ENCODE measurements around the gene APOA5.
"Not testable (repeated sequence)": the region's sequence is repeated elsewhere in the genome, so short reads cannot be mapped to it uniquely, and the experiment has no call there.

APOA5 gene, protein sequence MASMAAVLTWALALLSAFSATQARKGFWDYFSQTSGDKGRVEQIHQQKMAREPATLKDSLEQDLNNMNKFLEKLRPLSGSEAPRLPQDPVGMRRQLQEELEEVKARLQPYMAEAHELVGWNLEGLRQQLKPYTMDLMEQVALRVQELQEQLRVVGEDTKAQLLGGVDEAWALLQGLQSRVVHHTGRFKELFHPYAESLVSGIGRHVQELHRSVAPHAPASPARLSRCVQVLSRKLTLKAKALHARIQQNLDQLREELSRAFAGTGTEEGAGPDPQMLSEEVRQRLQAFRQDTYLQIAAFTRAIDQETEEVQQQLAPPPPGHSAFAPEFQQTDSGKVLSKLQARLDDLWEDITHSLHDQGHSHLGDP

DNA sequence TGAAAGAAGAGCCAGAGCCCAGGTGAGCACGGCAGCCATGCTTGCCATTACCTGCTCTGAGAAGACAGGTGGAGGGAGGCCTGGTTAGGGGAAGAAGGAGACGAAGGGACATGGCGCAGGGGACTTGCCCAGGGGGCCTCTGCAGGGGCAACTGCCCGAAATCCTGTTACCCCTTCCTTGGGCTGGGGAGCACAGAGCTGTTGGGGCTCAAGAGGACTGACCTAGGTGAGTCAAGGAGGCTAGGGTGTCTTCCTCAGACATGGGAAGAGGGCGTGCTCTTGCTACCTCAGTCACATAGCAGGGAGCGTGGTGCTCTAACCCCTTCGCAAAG lies at the start of gene APOA5:
Gene APOA5, minus strand, starts transcription at position 67 of the 331 bp plus-strand sequence. Its CDS starts 19 bp downstream, at position 48.
- Histone ChIP-seq H3K9me3 (ENCODE audit: control insufficient read depth, low read depth, low read length) (no peaks in the 10 kb centered on the region), H3K27ac (ENCODE audit: low read length) (no peak within 1 kb of the TSS), H3K27me3 (ENCODE audit: control insufficient read depth, insufficient read depth, low read length) (peaks cover 6% of the 10 kb centered on the region), H3K4me3 (ENCODE audit: low read length) (no peak within 1 kb of the TSS), H3K36me3 (ENCODE audit: control insufficient read depth, low read depth, low read length) (peaks cover under 1% of the 10 kb centered on the region), H3K4me1 (ENCODE audit: control insufficient read depth, low read depth, low read length) (no peaks in the 10 kb centered on the region), H3K9ac (ENCODE audit: low read length) (no peak within 1 kb of the TSS)

- Histone ChIP-seq H3K4me3 (ENCODE audit: low read length) (no peak overlapping the region), H3K9me3 (ENCODE audit: control insufficient read depth, low read depth, low read length) (no peaks in the 10 kb centered on the region), H3K27ac (ENCODE audit: low read length) (no peak overlapping the region), H3K27me3 (ENCODE audit: control insufficient read depth, insufficient read depth, low read length) (no peaks in the 10 kb centered on the region), H3K4me1 (ENCODE audit: control insufficient read depth, low read depth, low read length) (peaks cover 3% of the 10 kb centered on the region), H3K9ac (ENCODE audit: low read length) (no peak overlapping the region), H3K36me3 (ENCODE audit: control insufficient read depth, low read depth, low read length) (peaks cover 22% of the 10 kb centered on the region)
Measured at GRCh38 chr11:116840746-116841296, 49.1 kb upstream of the APOA5 start.

DNA sequence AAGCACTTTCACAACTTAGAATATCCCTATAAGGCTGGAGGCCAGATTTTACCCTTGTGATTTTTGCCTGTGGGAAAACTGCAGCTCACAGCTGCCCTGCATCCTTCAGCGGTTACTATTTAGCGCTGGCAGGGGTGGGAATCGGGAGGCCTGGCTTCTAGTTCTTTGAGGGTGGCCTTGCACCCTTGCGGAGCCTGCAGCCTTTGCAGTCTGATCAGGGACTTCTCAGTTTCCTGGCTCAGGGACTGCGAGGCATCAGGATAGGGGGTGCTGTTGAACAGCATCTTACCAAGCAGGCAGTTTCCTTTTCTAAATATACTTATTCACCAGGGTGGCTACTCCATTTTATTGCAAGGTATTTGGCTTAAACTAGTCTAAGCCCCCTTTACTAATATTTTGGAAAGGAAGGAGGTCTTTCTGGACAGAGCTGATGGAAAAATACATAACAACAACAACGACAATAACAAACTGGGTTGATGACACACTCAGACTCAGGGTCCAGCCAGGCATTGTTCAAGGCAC lies 48.6 kb upstream of the APOA5 start:
- H3K9me3 ChIP-seq (ENCODE audit: control insufficient read depth, low read depth, low read length), result no peaks in the 10 kb centered on the region
- peaks cover 3% of the 10 kb centered on the region for H3K4me1 ChIP-seq (ENCODE audit: control insufficient read depth, low read depth, low read length)
- H3K27ac ChIP-seq (ENCODE audit: low read length), result no peak overlapping the region
- no peak overlapping the region for H3K9ac ChIP-seq (ENCODE audit: low read length)
- H3K4me3 ChIP-seq (ENCODE audit: low read length), result no peak overlapping the region
- peaks cover 17% of the 10 kb centered on the region for H3K36me3 ChIP-seq (ENCODE audit: control insufficient read depth, low read depth, low read length)
- H3K27me3 ChIP-seq (ENCODE audit: control insufficient read depth, insufficient read depth, low read length), result peaks cover 4% of the 10 kb centered on the region

- no peak overlapping the region for H3K4me3 ChIP-seq (ENCODE audit: low read length)
- no peaks in the 10 kb centered on the region for H3K9me3 ChIP-seq (ENCODE audit: control insufficient read depth, low read depth, low read length)
- no peak overlapping the region for H3K27ac ChIP-seq (ENCODE audit: low read length)
- no peak overlapping the region for H3K9ac ChIP-seq (ENCODE audit: low read length)
- peaks cover 10% of the 10 kb centered on the region for H3K27me3 ChIP-seq (ENCODE audit: control insufficient read depth, insufficient read depth, low read length)
- peaks cover 4% of the 10 kb centered on the region for H3K36me3 ChIP-seq (ENCODE audit: control insufficient read depth, low read depth, low read length)
- peaks cover 3% of the 10 kb centered on the region for H3K4me1 ChIP-seq (ENCODE audit: control insufficient read depth, low read depth, low read length)
Measured at GRCh38 chr11:116838321-116839084, 46.8 kb upstream of the APOA5 start.

DNA sequence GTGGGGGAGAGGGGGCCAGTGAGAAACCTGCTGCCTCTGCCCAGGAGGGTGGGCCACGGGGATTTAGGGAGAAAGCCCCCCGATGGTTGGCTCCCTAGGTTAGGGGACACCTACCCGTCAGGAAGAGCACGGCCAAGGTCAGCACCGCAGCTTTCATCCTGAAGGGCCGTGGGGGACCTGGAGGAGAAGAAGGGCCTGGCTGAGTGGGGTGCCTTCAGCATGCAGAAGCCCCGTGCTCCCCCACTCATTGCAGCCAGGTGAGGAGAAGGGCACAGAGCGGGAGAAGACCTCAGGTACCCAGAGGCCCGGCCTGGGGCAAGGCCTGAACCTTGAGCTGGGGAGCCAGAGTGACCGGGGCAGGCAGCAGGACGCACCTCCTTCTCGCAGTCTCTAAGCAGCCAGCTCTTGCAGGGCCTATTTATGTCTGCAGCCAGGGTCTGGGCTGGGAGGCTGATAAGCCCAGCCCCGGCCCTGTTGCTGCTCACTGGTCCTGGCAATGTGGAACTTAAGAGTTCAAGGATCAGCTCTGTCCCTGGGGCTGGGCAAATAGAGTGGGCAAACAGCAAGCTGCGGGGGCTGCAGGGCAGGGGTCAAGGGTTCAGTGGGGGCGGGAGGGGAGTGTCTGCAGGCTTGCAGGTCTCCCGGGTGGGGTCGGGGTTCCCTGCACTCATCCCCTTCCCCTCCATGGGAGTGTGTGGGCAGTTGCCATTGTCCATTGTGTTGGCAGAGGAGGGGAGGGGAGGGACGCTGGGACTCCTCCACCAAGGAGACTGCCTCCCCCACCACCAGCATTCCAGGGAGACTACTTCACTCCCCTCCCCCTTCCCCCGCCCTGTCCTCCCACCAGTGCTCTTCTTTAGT lies 45.8 kb upstream of the APOA5 start, which contains the start of gene APOA1:
Gene APOA1, minus strand, starts transcription at position 392 of the 861 bp plus-strand sequence. Its CDS starts 235 bp downstream, at position 157.
- Histone ChIP-seq H3K27me3 (ENCODE audit: control insufficient read depth, insufficient read depth, low read length) (peaks cover 10% of the 10 kb centered on the region), H3K9me3 (ENCODE audit: control insufficient read depth, low read depth, low read length) (no peaks in the 10 kb centered on the region), H3K36me3 (ENCODE audit: control insufficient read depth, low read depth, low read length) (no peaks in the 10 kb centered on the region), H3K27ac (ENCODE audit: low read length) (no peak within 1 kb of the TSS), H3K4me3 (ENCODE audit: low read length) (no peak within 1 kb of the TSS), H3K4me1 (ENCODE audit: control insufficient read depth, low read depth, low read length) (peaks cover 3% of the 10 kb centered on the region), H3K9ac (ENCODE audit: low read length) (no peak within 1 kb of the TSS)

DNA sequence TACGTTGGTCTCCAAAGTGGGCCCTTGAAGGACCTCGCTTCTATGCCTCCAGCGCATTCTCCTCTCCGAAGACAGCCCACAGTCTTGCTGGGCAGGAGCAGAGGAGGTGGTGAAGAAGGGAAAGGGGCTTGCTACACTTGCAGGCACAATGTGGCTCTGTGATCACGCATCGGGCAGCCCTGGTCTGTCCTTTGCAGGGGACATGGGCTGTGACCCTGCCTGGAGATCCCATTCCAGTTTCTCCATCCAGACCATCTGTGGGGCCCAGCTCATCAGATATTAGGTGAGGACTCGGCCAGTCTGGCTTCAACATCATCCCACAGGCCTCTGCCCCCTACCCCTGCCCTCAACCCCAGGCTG lies 44.9 kb upstream of the APOA5 start:
- Histone ChIP-seq H3K4me1 (ENCODE audit: control insufficient read depth, low read depth, low read length) (peaks cover 3% of the 10 kb centered on the region), H3K36me3 (ENCODE audit: control insufficient read depth, low read depth, low read length) (no peaks in the 10 kb centered on the region), H3K27ac (ENCODE audit: low read length) (no peak overlapping the region), H3K9ac (ENCODE audit: low read length) (no peak overlapping the region), H3K27me3 (ENCODE audit: control insufficient read depth, insufficient read depth, low read length) (peaks cover 10% of the 10 kb centered on the region), H3K4me3 (ENCODE audit: low read length) (no peak overlapping the region), H3K9me3 (ENCODE audit: control insufficient read depth, low read depth, low read length) (no peaks in the 10 kb centered on the region)

DNA sequence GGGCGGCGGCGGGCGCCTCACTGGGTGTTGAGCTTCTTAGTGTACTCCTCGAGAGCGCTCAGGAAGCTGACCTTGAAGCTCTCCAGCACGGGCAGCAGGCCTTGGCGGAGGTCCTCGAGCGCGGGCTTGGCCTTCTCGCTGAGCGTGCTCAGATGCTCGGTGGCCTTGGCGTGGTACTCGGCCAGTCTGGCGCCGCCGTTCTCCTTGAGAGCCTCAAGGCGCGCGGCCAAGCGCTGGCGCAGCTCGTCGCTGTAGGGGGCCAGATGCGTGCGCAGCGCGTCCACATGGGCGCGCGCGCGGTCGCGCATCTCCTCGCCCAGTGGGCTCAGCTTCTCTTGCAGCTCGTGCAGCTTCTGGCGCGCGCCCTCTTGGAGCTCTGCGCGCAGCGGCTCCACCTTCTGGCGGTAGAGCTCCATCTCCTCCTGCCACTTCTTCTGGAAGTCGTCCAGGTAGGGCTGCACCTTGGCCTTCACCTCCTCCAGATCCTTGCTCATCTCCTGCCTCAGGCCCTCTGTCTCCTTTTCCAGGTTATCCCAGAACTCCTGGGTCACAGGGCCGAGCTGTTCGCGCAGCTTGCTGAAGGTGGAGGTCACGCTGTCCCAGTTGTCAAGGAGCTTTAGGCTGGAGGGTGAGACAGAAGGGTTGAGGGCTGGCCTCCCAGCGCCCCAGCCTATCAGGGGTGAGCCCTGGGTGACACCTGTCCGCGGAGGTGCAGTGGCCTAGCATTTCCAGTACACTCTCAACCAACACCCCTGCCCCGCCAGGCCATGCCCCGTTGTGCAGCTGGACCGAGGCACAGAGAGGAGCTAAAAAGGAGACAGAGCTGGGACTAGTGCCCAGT lies 44.3 kb upstream of the APOA5 start:
- Histone ChIP-seq H3K4me1 (ENCODE audit: control insufficient read depth, low read depth, low read length) (peaks cover 3% of the 10 kb centered on the region), H3K9ac (ENCODE audit: low read length) (no peak overlapping the region), H3K4me3 (ENCODE audit: low read length) (peak overlapping the region; percentile 56), H3K27ac (ENCODE audit: low read length) (no peak overlapping the region), H3K36me3 (ENCODE audit: control insufficient read depth, low read depth, low read length) (no peaks in the 10 kb centered on the region), H3K27me3 (ENCODE audit: control insufficient read depth, insufficient read depth, low read length) (peaks cover 10% of the 10 kb centered on the region), H3K9me3 (ENCODE audit: control insufficient read depth, low read depth, low read length) (no peaks in the 10 kb centered on the region)

DNA sequence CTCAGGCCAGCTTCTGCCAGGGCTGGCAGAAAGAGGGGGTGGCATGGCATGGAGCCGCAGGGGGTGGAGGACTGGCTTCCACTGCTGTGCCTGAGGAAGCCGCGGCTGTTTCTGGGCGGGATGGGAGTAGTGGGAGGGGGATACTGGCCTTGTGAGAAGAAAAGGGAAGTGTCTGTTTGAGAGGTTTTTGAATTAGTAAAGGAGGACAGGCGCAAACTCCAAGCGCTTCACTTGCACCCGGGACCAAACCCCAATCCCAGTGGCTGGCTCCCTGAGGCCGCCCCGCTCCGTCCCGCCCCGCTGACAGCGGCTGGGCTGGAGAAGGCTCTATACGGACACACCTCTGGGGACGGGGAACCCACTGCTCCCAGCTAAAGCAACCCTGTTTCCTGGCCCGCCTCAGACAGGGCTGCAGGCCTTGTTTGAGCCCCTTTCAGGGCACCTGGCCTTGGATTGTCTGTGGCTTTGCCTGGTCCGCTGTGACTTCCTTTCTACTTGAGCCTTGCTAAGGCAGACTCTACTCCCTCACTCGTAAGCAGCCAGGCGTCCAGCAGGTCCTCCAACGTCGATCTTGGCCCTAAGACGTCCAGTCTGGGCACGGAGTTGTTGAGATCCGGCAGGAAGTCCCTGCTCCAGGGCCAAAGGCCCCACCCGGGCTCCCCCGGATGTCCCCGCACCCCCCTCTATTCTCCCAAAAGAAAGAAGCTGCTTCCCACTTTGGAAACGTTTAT lies 43.5 kb upstream of the APOA5 start:
- Histone ChIP-seq H3K27me3 (ENCODE audit: control insufficient read depth, insufficient read depth, low read length) (peaks cover 10% of the 10 kb centered on the region), H3K27ac (ENCODE audit: low read length) (no peak overlapping the region), H3K9ac (ENCODE audit: low read length) (no peak overlapping the region), H3K4me1 (ENCODE audit: control insufficient read depth, low read depth, low read length) (peaks cover 3% of the 10 kb centered on the region), H3K4me3 (ENCODE audit: low read length) (peak overlapping the region; percentile 56), H3K36me3 (ENCODE audit: control insufficient read depth, low read depth, low read length) (no peaks in the 10 kb centered on the region), H3K9me3 (ENCODE audit: control insufficient read depth, low read depth, low read length) (no peaks in the 10 kb centered on the region)

- peaks cover 10% of the 10 kb centered on the region for H3K27me3 ChIP-seq (ENCODE audit: control insufficient read depth, insufficient read depth, low read length)
- H3K36me3 ChIP-seq (ENCODE audit: control insufficient read depth, low read depth, low read length); H3K4me3 ChIP-seq (ENCODE audit: low read length); H3K4me1 ChIP-seq (ENCODE audit: control insufficient read depth, low read depth, low read length); H3K27ac ChIP-seq (ENCODE audit: low read length); H3K9ac ChIP-seq (ENCODE audit: low read length); H3K9me3 ChIP-seq (ENCODE audit: control insufficient read depth, low read depth, low read length): not testable (repeated sequence)
Measured at GRCh38 chr11:116834535-116835041, 42.9 kb upstream of the APOA5 start.

Measured in iPS-18a (cell line).